WERI-Rb-1 (cell line): ENCODE measurements around the gene TNPO3.

Source experiments
- DNase-seq: peaks from one replicate; pipeline ENCODE4 v3.0.0-alpha.2; 2020
- H3K27ac ChIP-seq: fragments of 250-450 bp; sonication (Bioruptor Pico); 2 replicates; pipeline ENCODE4 v1.5.1; 2020; ENCODE audit warnings: mild to moderate bottlenecking, moderate library complexity
- H3K27me3 ChIP-seq: fragments of 250-450 bp; sonication (Bioruptor Pico); 2 replicates; pipeline ENCODE4 v1.5.1; 2021; ENCODE audit warnings: mild to moderate bottlenecking, low read depth, moderate library complexity; ENCODE audit not compliant: insufficient read depth, severe bottlenecking
- H3K36me3 ChIP-seq: fragments of 250-450 bp; sonication (Bioruptor Pico); 2 replicates; pipeline ENCODE4 v1.5.1; 2020; ENCODE audit warnings: mild to moderate bottlenecking, moderate library complexity
- H3K4me3 ChIP-seq: 2 replicates; pipeline ENCODE4 v1.5.1; 2011; ENCODE audit warnings: low read depth, mild to moderate bottlenecking, control low read depth, low read length
- H3K9me3 ChIP-seq: fragments of 250-450 bp; sonication (Bioruptor Pico); 2 replicates; pipeline ENCODE4 v1.5.1; 2021; ENCODE audit warnings: mild to moderate bottlenecking, moderate library complexity; ENCODE audit not compliant: severe bottlenecking
- CTCF ChIP-seq: IDR thresholded peaks from 2 replicates; pipeline ENCODE4 v1.5.1; 2011; ENCODE audit warnings: low read depth, mild to moderate bottlenecking, control low read depth, inconsistent platforms, low read length

The TNPO3 gene

GRCh38 chr7:128948976-128949760 is 105.7 kb downstream of the TNPO3 start:
- DNase-seq = no peak

GRCh38 chr7:128948312-128948973 is 106.5 kb downstream of the TNPO3 start:
- Histone ChIP-seq H3K27me3 (no peaks in the 10 kb centered on the region), H3K27ac (no peak overlapping the region), H3K4me3 (no peak overlapping the region), H3K36me3 (peaks cover 13% of the 10 kb centered on the region), H3K9me3 (no peaks in the 10 kb centered on the region)
- no peak for TF ChIP-seq CTCF
- DNase-seq = no peak

More at GRCh38 chr7:128948976-128949760, 105.7 kb downstream of the TNPO3 start:
- Histone ChIP-seq H3K9me3 (no peaks in the 10 kb centered on the region), H3K27me3 (no peaks in the 10 kb centered on the region), H3K4me3 (no peak overlapping the region), H3K36me3 (peaks cover 19% of the 10 kb centered on the region), H3K27ac (no peak overlapping the region)
- TF ChIP-seq CTCF = no peak

GRCh38 chr7:128947854-128948253 is 107.1 kb downstream of the TNPO3 start:
- Histone ChIP-seq H3K36me3 (peaks cover 8% of the 10 kb centered on the region), H3K4me3 (no peak overlapping the region), H3K27me3 (no peaks in the 10 kb centered on the region), H3K9me3 (no peaks in the 10 kb centered on the region), H3K27ac (no peak overlapping the region)
- no peak for DNase-seq
- TF ChIP-seq CTCF = no peak

GRCh38 chr7:128946936-128947830 is 107.7 kb downstream of the TNPO3 start:
- DNase-seq = no peak
- peak; percentile 47 for TF ChIP-seq CTCF
- Histone ChIP-seq H3K36me3 (peaks cover 4% of the 10 kb centered on the region), H3K9me3 (no peaks in the 10 kb centered on the region), H3K27me3 (no peaks in the 10 kb centered on the region), H3K27ac (no peak overlapping the region), H3K4me3 (no peak overlapping the region)

- Histone ChIP-seq H3K4me3 (no peak overlapping the region), H3K27me3 (no peaks in the 10 kb centered on the region), H3K9me3 (no peaks in the 10 kb centered on the region), H3K36me3 (no peaks in the 10 kb centered on the region), H3K27ac (no peak overlapping the region)
- TF ChIP-seq CTCF = no peak
- no peak for DNase-seq
These were observed 109.1 kb downstream of the TNPO3 start for GRCh38 chr7:128945668-128946366.
